ENCODE results near the gene ARHGEF5. TPM values are rescaled to one million over a fixed set of nuclear protein-coding genes. Genes with fewer than 3 reads are reported as not detected.
"Not testable (repeated sequence)": the region's sequence is repeated elsewhere in the genome, so short reads cannot be mapped to it uniquely, and the experiment has no call there.

Gene ARHGEF5
- total and polyA plus RNA-seq, 2 donors (not counting 1 experiment from before 2014, with no cell fraction given), result 3.0 to 3.1 TPM

GRCh38 chr7:144321677-144322206 is 33.5 kb upstream of the ARHGEF5 start:
- not testable (repeated sequence) for H3K9ac ChIP-seq (ENCODE audit: insufficient read depth, low read length); H3K27me3 ChIP-seq (ENCODE audit: control insufficient read depth, insufficient read depth, low read length); H3K4me1 ChIP-seq (ENCODE audit: control insufficient read depth, extremely low read depth, insufficient read depth, low read length); H3K36me3 ChIP-seq (ENCODE audit: control insufficient read depth, insufficient read depth, low read length); H3K9me3 ChIP-seq (ENCODE audit: control insufficient read depth, insufficient read depth, low read depth, low read length); H3K79me2 ChIP-seq (ENCODE audit: control insufficient read depth, insufficient read depth, low read length); H3K4me2 ChIP-seq (ENCODE audit: extremely low read depth, insufficient read depth, low read length); H4K20me1 ChIP-seq (ENCODE audit: control insufficient read depth, extremely low read depth, insufficient read depth, low read length); H2AFZ ChIP-seq (ENCODE audit: low read length); H3K4me3 ChIP-seq (replicated peaks in 1 of 4; ENCODE audit: control extremely low read depth in 1 of 4, insufficient read depth in 1 of 4, low read depth in 3 of 4, low read length in 4 of 4); H3K27ac ChIP-seq (ENCODE audit: insufficient read depth, low read length)
- peak in 1 of 2 donors; percentile 23 for DNase-seq (ENCODE audit: low read depth in 2 of 2)

- H3K9me3 ChIP-seq (ENCODE audit: control insufficient read depth, insufficient read depth, low read depth, low read length); H3K9ac ChIP-seq (ENCODE audit: insufficient read depth, low read length); H3K27ac ChIP-seq (ENCODE audit: insufficient read depth, low read length); H2AFZ ChIP-seq (ENCODE audit: low read length); H3K4me1 ChIP-seq (ENCODE audit: control insufficient read depth, extremely low read depth, insufficient read depth, low read length); H3K79me2 ChIP-seq (ENCODE audit: control insufficient read depth, insufficient read depth, low read length); H4K20me1 ChIP-seq (ENCODE audit: control insufficient read depth, extremely low read depth, insufficient read depth, low read length); H3K4me3 ChIP-seq (replicated peaks in 1 of 4; ENCODE audit: control extremely low read depth in 1 of 4, insufficient read depth in 1 of 4, low read depth in 3 of 4, low read length in 4 of 4); H3K27me3 ChIP-seq (ENCODE audit: control insufficient read depth, insufficient read depth, low read length); DNase-seq (ENCODE audit: low read depth in 2 of 2); H3K4me2 ChIP-seq (ENCODE audit: extremely low read depth, insufficient read depth, low read length); H3K36me3 ChIP-seq (ENCODE audit: control insufficient read depth, insufficient read depth, low read length): not testable (repeated sequence)
Observed at GRCh38 chr7:144323359-144323758, 31.8 kb upstream of the ARHGEF5 start.

GRCh38 chr7:144325868-144326267 is 29.3 kb upstream of the ARHGEF5 start:
- H3K4me3 ChIP-seq (replicated peaks in 1 of 4; ENCODE audit: control extremely low read depth in 1 of 4, insufficient read depth in 1 of 4, low read depth in 3 of 4, low read length in 4 of 4); H3K79me2 ChIP-seq (ENCODE audit: control insufficient read depth, insufficient read depth, low read length); H3K27me3 ChIP-seq (ENCODE audit: control insufficient read depth, insufficient read depth, low read length); H3K4me1 ChIP-seq (ENCODE audit: control insufficient read depth, extremely low read depth, insufficient read depth, low read length); H3K27ac ChIP-seq (ENCODE audit: insufficient read depth, low read length); DNase-seq (ENCODE audit: low read depth in 2 of 2); H3K4me2 ChIP-seq (ENCODE audit: extremely low read depth, insufficient read depth, low read length); H3K9ac ChIP-seq (ENCODE audit: insufficient read depth, low read length); H2AFZ ChIP-seq (ENCODE audit: low read length); H4K20me1 ChIP-seq (ENCODE audit: control insufficient read depth, extremely low read depth, insufficient read depth, low read length); H3K9me3 ChIP-seq (ENCODE audit: control insufficient read depth, insufficient read depth, low read depth, low read length); H3K36me3 ChIP-seq (ENCODE audit: control insufficient read depth, insufficient read depth, low read length): not testable (repeated sequence)

DNA sequence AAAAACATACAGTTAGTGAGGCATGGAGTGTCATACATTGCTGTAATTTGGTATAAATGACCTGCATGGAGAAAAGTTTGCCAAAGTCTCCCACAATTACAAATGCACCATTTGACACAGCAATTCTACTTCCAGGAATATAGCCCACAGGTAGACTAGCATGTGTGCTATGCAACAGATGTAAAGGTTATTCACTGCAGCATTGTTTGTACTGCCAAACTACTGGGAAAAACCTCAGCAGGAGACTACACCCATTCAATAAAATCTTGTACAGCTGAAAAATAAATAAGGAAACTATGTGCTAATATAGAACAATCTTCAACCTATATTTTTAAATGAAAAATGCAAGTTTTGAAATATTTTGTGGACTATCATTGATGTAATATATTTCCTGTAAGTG is 25.2 kb upstream of the ARHGEF5 start:
- not testable (repeated sequence) for H3K27ac ChIP-seq (ENCODE audit: insufficient read depth, low read length); H3K9ac ChIP-seq (ENCODE audit: insufficient read depth, low read length); H4K20me1 ChIP-seq (ENCODE audit: control insufficient read depth, extremely low read depth, insufficient read depth, low read length); H3K4me3 ChIP-seq (replicated peaks in 1 of 4; ENCODE audit: control extremely low read depth in 1 of 4, insufficient read depth in 1 of 4, low read depth in 3 of 4, low read length in 4 of 4); DNase-seq (ENCODE audit: low read depth in 2 of 2); H3K36me3 ChIP-seq (ENCODE audit: control insufficient read depth, insufficient read depth, low read length); H3K79me2 ChIP-seq (ENCODE audit: control insufficient read depth, insufficient read depth, low read length); H3K4me1 ChIP-seq (ENCODE audit: control insufficient read depth, extremely low read depth, insufficient read depth, low read length); H3K27me3 ChIP-seq (ENCODE audit: control insufficient read depth, insufficient read depth, low read length); H2AFZ ChIP-seq (ENCODE audit: low read length); H3K4me2 ChIP-seq (ENCODE audit: extremely low read depth, insufficient read depth, low read length); H3K9me3 ChIP-seq (ENCODE audit: control insufficient read depth, insufficient read depth, low read depth, low read length)

DNA sequence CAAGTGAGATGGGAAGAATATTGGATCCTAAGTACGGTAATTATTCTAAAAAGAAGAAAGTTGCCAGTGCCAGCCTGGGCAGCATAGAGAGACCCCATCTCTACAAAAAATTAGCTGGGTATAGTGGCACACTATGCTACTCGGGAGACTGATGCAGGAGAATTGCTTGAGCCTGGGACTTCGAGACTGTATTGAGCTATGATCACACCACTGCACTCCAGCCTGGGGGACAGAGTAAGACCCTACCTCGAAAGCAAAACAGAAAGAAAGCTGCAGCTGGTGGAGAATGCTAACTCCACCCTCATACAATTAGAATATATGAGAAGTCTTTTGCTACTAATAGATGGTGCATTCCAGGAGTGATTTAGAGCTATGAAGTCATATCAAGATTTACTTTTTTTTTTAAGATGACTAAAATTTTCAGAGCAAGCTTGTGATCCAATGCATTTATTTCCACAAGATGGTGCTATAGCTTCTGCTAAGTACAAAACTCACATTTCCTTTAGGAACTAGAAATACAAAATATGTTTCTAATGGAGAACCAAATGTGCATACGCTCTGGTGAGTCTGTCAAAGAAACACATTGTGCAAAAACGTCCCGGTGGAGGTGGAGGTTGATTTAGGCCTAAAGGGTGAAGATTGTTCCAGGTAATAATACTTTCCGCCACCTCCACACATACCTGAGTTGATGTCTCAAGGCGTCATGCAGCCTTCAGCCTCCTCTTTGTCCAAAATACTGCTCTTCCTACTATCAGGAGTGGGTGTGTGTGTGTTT is 23.8 kb upstream of the ARHGEF5 start:
- H3K4me2 ChIP-seq (ENCODE audit: extremely low read depth, insufficient read depth, low read length); H3K27me3 ChIP-seq (ENCODE audit: control insufficient read depth, insufficient read depth, low read length); H3K79me2 ChIP-seq (ENCODE audit: control insufficient read depth, insufficient read depth, low read length); DNase-seq (ENCODE audit: low read depth in 2 of 2); H3K4me3 ChIP-seq (replicated peaks in 1 of 4; ENCODE audit: control extremely low read depth in 1 of 4, insufficient read depth in 1 of 4, low read depth in 3 of 4, low read length in 4 of 4); H3K4me1 ChIP-seq (ENCODE audit: control insufficient read depth, extremely low read depth, insufficient read depth, low read length); H3K9me3 ChIP-seq (ENCODE audit: control insufficient read depth, insufficient read depth, low read depth, low read length); H3K36me3 ChIP-seq (ENCODE audit: control insufficient read depth, insufficient read depth, low read length); H3K9ac ChIP-seq (ENCODE audit: insufficient read depth, low read length); H3K27ac ChIP-seq (ENCODE audit: insufficient read depth, low read length); H2AFZ ChIP-seq (ENCODE audit: low read length); H4K20me1 ChIP-seq (ENCODE audit: control insufficient read depth, extremely low read depth, insufficient read depth, low read length): not testable (repeated sequence)

- not testable (repeated sequence) for H3K4me2 ChIP-seq (ENCODE audit: extremely low read depth, insufficient read depth, low read length); H3K4me1 ChIP-seq (ENCODE audit: control insufficient read depth, extremely low read depth, insufficient read depth, low read length); H3K9me3 ChIP-seq (ENCODE audit: control insufficient read depth, insufficient read depth, low read depth, low read length); H3K4me3 ChIP-seq (replicated peaks in 1 of 4; ENCODE audit: control extremely low read depth in 1 of 4, insufficient read depth in 1 of 4, low read depth in 3 of 4, low read length in 4 of 4); DNase-seq (ENCODE audit: low read depth in 2 of 2); H3K27ac ChIP-seq (ENCODE audit: insufficient read depth, low read length); H4K20me1 ChIP-seq (ENCODE audit: control insufficient read depth, extremely low read depth, insufficient read depth, low read length); H3K36me3 ChIP-seq (ENCODE audit: control insufficient read depth, insufficient read depth, low read length); H2AFZ ChIP-seq (ENCODE audit: low read length); H3K9ac ChIP-seq (ENCODE audit: insufficient read depth, low read length); H3K79me2 ChIP-seq (ENCODE audit: control insufficient read depth, insufficient read depth, low read length); H3K27me3 ChIP-seq (ENCODE audit: control insufficient read depth, insufficient read depth, low read length)
Observed at GRCh38 chr7:144331996-144332288, 23.3 kb upstream of the ARHGEF5 start.

DNA sequence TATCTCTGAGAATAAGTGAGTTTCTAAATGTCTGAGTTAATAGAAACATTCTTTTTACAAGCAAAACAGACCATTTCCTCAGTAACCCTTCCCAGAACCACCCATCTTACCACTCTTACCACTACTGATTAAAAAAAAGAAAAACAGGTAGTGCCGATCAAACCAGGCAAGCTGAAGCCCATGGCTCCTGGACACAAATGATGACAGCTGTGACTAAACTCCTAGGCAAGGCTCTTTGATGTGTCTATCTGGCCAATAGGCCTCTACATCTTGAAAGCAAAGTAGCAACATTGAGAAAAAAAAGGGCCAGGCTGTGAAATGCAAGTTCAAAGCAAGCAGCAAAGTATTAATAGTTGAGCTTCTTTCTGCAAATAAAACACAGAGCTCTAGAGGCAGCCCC is 6.6 kb upstream of the ARHGEF5 start:
- not testable (repeated sequence) for H3K9ac ChIP-seq (ENCODE audit: insufficient read depth, low read length); H3K4me1 ChIP-seq (ENCODE audit: control insufficient read depth, extremely low read depth, insufficient read depth, low read length); H3K79me2 ChIP-seq (ENCODE audit: control insufficient read depth, insufficient read depth, low read length); H3K27ac ChIP-seq (ENCODE audit: insufficient read depth, low read length); H3K9me3 ChIP-seq (ENCODE audit: control insufficient read depth, insufficient read depth, low read depth, low read length); H3K27me3 ChIP-seq (ENCODE audit: control insufficient read depth, insufficient read depth, low read length); H2AFZ ChIP-seq (ENCODE audit: low read length); H3K4me2 ChIP-seq (ENCODE audit: extremely low read depth, insufficient read depth, low read length); H3K4me3 ChIP-seq (replicated peaks in 1 of 4; ENCODE audit: control extremely low read depth in 1 of 4, insufficient read depth in 1 of 4, low read depth in 3 of 4, low read length in 4 of 4); DNase-seq (ENCODE audit: low read depth in 2 of 2); H3K36me3 ChIP-seq (ENCODE audit: control insufficient read depth, insufficient read depth, low read length); H4K20me1 ChIP-seq (ENCODE audit: control insufficient read depth, extremely low read depth, insufficient read depth, low read length)
